ENCODE measurements around the gene ELFN1. TPM values are rescaled to one million over a fixed set of nuclear protein-coding genes. Genes with fewer than 3 reads are reported as not detected.

ELFN1 gene
- polyA plus RNA-seq, 1 donor (not counting 4 experiments of a cell fraction or from before 2014, with no cell fraction given): 0.03 TPM

- Histone ChIP-seq H3K36me3 (ENCODE audit: control insufficient read depth in 2 of 2, extremely low read depth in 1 of 2, insufficient read depth in 2 of 2, low read length in 2 of 2) (no peaks in the 10 kb centered on the region), H3K27ac (ENCODE audit: control insufficient read depth, insufficient read depth, low read length) (no peak overlapping the region), H4K20me1 (ENCODE audit: control insufficient read depth, extremely low read depth, insufficient read depth, low read length) (no peaks in the 10 kb centered on the region), H2AFZ (ENCODE audit: control insufficient read depth, low read length) (no peak overlapping the region), H3K9me1 (ENCODE audit: control insufficient read depth, extremely low read depth, insufficient read depth, low read length) (no peaks in the 10 kb centered on the region), H3K79me2 (ENCODE audit: control insufficient read depth, insufficient read depth, low read length) (no peaks in the 10 kb centered on the region), H3K9me3 (ENCODE audit: control insufficient read depth, low read depth, low read length) (no peaks in the 10 kb centered on the region), H3K9ac (ENCODE audit: control insufficient read depth, extremely low read depth, insufficient read depth, low read length) (no peak overlapping the region), H3K27me3 (ENCODE audit: control insufficient read depth, extremely low read depth, insufficient read depth, low read length) (peaks cover 40% of the 10 kb centered on the region), H3K4me1 (ENCODE audit: control insufficient read depth, extremely low read depth, insufficient read depth, low read length) (no peaks in the 10 kb centered on the region), H3K4me3 (ENCODE audit: control insufficient read depth in 2 of 3, extremely low read depth in 1 of 3, insufficient read depth in 2 of 3, low read depth in 1 of 3, low read length in 3 of 3) (no peak overlapping the region), H3K4me2 (ENCODE audit: control insufficient read depth, extremely low read depth, insufficient read depth, low read depth, low read length) (no peak overlapping the region)
- TF ChIP-seq EZH2 (IDR thresholded peaks at IDR 0.05; ENCODE audit: low read length) (no peak), CTCF (optimal IDR thresholded peaks at IDR 0.05 in 1 of 3, IDR thresholded peaks at IDR 0.05 in 1 of 3, conservative IDR thresholded peaks at IDR 0.05 in 1 of 3; ENCODE audit: extremely low read depth in 1 of 3, insufficient read depth in 2 of 3, low read length in 3 of 3) (no peak)
- DNase-seq (ENCODE audit: low read depth, low spot score): no peak
- dilution Hi-C loops (cut with MboI; ENCODE audit: extremely low pct_ligation_motif_present, low sequenced_read_pairs): no loop called here
- FAIRE-seq: no peak
Observed at GRCh38 chr7:1750541-1751021, 80.5 kb downstream of the ELFN1 start.

- H2AFZ ChIP-seq (ENCODE audit: control insufficient read depth, low read length): no peak overlapping the region
- dilution Hi-C loops (cut with MboI; ENCODE audit: extremely low pct_ligation_motif_present, low sequenced_read_pairs): no loop called here
- H3K4me1 ChIP-seq (ENCODE audit: control insufficient read depth, extremely low read depth, insufficient read depth, low read length): no peaks in the 10 kb centered on the region
- no peak overlapping the region for H3K9ac ChIP-seq (ENCODE audit: control insufficient read depth, extremely low read depth, insufficient read depth, low read length)
- no peak overlapping the region for H3K27ac ChIP-seq (ENCODE audit: control insufficient read depth, insufficient read depth, low read length)
- no peaks in the 10 kb centered on the region for H3K36me3 ChIP-seq (ENCODE audit: control insufficient read depth in 2 of 2, extremely low read depth in 1 of 2, insufficient read depth in 2 of 2, low read length in 2 of 2)
- no peaks in the 10 kb centered on the region for H3K9me3 ChIP-seq (ENCODE audit: control insufficient read depth, low read depth, low read length)
- no peaks in the 10 kb centered on the region for H3K9me1 ChIP-seq (ENCODE audit: control insufficient read depth, extremely low read depth, insufficient read depth, low read length)
- peaks cover 40% of the 10 kb centered on the region for H3K27me3 ChIP-seq (ENCODE audit: control insufficient read depth, extremely low read depth, insufficient read depth, low read length)
- FAIRE-seq: no peak
- no peaks in the 10 kb centered on the region for H4K20me1 ChIP-seq (ENCODE audit: control insufficient read depth, extremely low read depth, insufficient read depth, low read length)
- no peak for TF ChIP-seq EZH2 (IDR thresholded peaks at IDR 0.05; ENCODE audit: low read length)
- no peak for TF ChIP-seq CTCF (optimal IDR thresholded peaks at IDR 0.05 in 1 of 3, IDR thresholded peaks at IDR 0.05 in 1 of 3, conservative IDR thresholded peaks at IDR 0.05 in 1 of 3; ENCODE audit: extremely low read depth in 1 of 3, insufficient read depth in 2 of 3, low read length in 3 of 3)
- no peak overlapping the region for H3K4me2 ChIP-seq (ENCODE audit: control insufficient read depth, extremely low read depth, insufficient read depth, low read depth, low read length)
- no peak for DNase-seq (ENCODE audit: low read depth, low spot score)
- no peaks in the 10 kb centered on the region for H3K79me2 ChIP-seq (ENCODE audit: control insufficient read depth, insufficient read depth, low read length)
- H3K4me3 ChIP-seq (ENCODE audit: control insufficient read depth in 2 of 3, extremely low read depth in 1 of 3, insufficient read depth in 2 of 3, low read depth in 1 of 3, low read length in 3 of 3): no peak overlapping the region
Observed at GRCh38 chr7:1752111-1752510, 82.0 kb downstream of the ELFN1 start.

All from keratinocyte (primary cell).